Left ventricle myocardium inferior (tissue), 1 donor: Measurements from ENCODE around the gene XKR3. TPM values are rescaled to one million over a fixed set of nuclear protein-coding genes. Genes with fewer than 3 reads are reported as not detected.

Experiments used
- DNase-seq: peaks from one replicate; pipeline ENCODE4 v3.0.0-alpha.2; 2020
- H3K27ac ChIP-seq: fragments of 200-600 bp; replicated peaks from 2 replicates; pipeline ENCODE4 v1.8.0; 2021
- H3K27me3 ChIP-seq: fragments of 200-600 bp; 2 replicates; pipeline ENCODE4 v1.8.0; 2021; ENCODE audit warnings: low read depth
- H3K36me3 ChIP-seq: fragments of 200-600 bp; 2 replicates; pipeline ENCODE4 v1.8.0; 2021
- H3K4me1 ChIP-seq: fragments of 200-600 bp; 2 replicates; pipeline ENCODE4 v1.8.0; 2021
- H3K4me3 ChIP-seq: fragments of 200-600 bp; 2 replicates; pipeline ENCODE4 v1.8.0; 2021; ENCODE audit warnings: mild to moderate bottlenecking, moderate library complexity
- H3K9me3 ChIP-seq: fragments of 200-600 bp; replicated peaks from 2 replicates; pipeline ENCODE4 v1.8.0; 2021
- CTCF ChIP-seq: fragments of 200-600 bp; IDR thresholded peaks from 2 replicates; pipeline ENCODE4 v1.8.0; 2021; ENCODE audit warnings: antibody characterized with exemption, mild to moderate bottlenecking, borderline replicate concordance
- intact Hi-C: fragments of 100-400 bp; cut with micrococcal nuclease; formaldehyde crosslinking; loops from one replicate; pipeline ENCODE4 v1.11.0; 2022
- total RNA-seq: library from RNA; stranded (reverse); fragmentation: NEBNext Ultra II Directional; extraction: Animal tissue kit (Norgen Biotek cat#: 25700); gene quantifications from one replicate; pipeline ENCODE4 v1.2.1, GENCODE V29; 2021
- donor health status: DM: no; HTN: yes; CAD: no; lungs with severe emphysema.

Gene XKR3
- total RNA-seq, 1 donor from 2014 or later: not detected

DNA sequence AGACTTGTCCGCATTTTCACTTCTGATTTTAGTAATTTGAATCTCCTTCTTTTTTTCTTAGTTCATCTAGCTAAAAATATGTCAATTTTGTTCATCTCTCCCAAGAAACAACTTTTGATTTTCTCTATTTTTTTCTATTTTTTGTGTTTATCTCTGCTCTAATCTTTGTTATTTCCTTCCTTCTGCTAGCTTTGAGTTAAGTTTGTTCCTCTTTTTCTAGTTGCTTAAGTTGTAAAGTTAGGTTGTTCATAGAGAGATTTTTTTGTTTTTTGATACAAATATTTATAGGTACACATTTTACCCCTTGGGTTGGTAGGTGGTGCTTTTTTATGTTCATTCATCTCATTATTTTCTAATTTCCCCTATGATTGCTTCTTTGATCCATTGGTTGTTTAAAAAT lies 22.1 kb upstream of the XKR3 start:
- Histone ChIP-seq H3K4me1 (no peaks in the 10 kb centered on the region), H3K27me3 (peaks cover 8% of the 10 kb centered on the region), H3K36me3 (no peaks in the 10 kb centered on the region), H3K9me3 (peaks cover 13% of the 10 kb centered on the region), H3K4me3 (no peak overlapping the region), H3K27ac (no peak overlapping the region)
- no peak for TF ChIP-seq CTCF
- intact Hi-C loops: no loop called here
- DNase-seq: no peak

DNA sequence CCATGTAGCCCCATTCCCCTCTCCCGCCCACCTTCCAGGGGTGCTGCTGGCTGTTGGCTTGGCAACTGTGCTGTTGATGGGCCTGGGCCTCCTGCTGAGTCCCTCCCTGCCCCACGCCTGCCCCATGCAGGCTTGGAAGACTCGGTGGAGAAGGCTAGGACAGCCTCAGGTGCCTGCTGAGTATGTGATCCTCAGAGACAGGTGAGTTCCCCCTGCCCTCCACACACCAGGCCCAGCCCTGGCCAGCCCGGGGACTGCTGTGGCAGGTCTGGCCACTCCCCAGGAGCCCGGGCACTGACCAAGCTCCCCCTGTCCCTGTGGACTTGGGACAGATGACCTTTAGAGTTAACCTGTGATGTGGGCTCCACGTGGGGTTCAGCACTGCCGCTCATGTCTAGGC lies 20.7 kb upstream of the XKR3 start:
- Histone ChIP-seq H3K36me3 (no peaks in the 10 kb centered on the region), H3K27me3 (peaks cover 8% of the 10 kb centered on the region), H3K4me1 (no peaks in the 10 kb centered on the region), H3K4me3 (no peak overlapping the region), H3K9me3 (peaks cover 13% of the 10 kb centered on the region), H3K27ac (no peak overlapping the region)
- no peak for TF ChIP-seq CTCF
- intact Hi-C loops: no loop called here
- no peak for DNase-seq

DNA sequence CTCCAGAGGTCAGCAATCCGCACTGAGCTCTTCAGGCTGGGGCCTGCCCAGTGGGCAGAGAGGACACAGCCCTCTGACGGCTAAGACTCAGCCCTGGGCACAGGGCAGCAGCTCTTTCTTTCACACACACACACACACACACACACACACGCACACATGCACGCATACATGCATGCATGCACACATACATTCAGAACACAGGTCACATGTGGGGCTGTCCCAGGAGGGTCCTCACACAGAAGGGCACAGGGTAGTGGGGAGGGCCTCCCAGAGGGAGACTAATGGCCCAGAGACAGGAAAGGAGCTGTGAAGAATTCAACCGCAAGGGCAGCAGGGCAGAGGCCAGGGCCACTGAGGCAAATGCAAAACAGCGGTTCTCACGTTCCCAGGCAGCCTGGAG lies 20.3 kb upstream of the XKR3 start:
- DNase-seq: no peak
- TF ChIP-seq CTCF: no peak
- Histone ChIP-seq H3K36me3 (no peaks in the 10 kb centered on the region), H3K4me1 (no peaks in the 10 kb centered on the region), H3K4me3 (no peak overlapping the region), H3K9me3 (peaks cover 13% of the 10 kb centered on the region), H3K27ac (no peak overlapping the region), H3K27me3 (peaks cover 8% of the 10 kb centered on the region)
- intact Hi-C loops: no loop called here

DNA sequence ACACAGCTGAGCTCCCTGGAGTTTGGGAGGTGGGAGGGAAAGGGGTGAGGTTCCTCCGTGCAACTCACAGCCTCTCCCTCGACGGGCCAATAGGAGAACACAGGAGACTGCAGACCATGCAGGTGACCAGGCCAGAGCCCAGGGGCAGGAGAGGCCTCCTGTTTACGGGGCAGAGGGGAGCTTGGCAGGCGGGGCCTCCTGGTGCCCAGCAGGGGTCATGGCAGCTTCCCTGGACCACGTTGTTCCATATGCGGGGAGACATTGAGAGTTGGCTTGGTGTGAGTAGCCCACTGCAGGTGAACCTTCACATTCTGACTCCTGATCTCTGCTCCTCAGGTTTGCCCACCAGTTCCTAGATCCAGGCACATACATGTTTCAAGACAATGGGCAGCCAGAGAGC lies 19.3 kb upstream of the XKR3 start:
- Histone ChIP-seq H3K27ac (no peak overlapping the region), H3K36me3 (no peaks in the 10 kb centered on the region), H3K4me1 (no peaks in the 10 kb centered on the region), H3K27me3 (peaks cover 5% of the 10 kb centered on the region), H3K9me3 (peaks cover 13% of the 10 kb centered on the region), H3K4me3 (no peak overlapping the region)
- intact Hi-C loops: no loop called here
- no peak for DNase-seq
- no peak for TF ChIP-seq CTCF

DNA sequence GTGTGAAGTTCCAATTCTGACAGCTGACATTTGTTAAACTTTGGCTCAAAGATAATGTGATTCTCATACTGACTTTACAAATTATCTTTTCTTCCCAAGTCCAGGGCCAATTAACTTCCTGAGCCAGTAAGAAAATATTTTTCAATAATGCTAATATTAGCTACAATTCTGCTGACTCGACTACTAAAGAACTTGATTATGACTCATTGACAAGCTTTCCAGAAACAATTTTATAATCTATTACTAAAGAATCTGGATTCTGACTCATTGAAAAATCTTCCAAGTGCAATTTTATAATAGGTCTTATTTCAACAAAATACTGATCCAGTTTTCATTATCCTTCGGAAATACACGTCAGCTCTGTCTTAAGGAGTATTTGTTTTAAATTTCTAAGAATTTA lies 12.9 kb upstream of the XKR3 start:
- no peaks in the 10 kb centered on the region for H3K4me1 ChIP-seq
- TF ChIP-seq CTCF: no peak
- intact Hi-C loops: no loop called here
- H3K9me3 ChIP-seq: no peaks in the 10 kb centered on the region
- no peaks in the 10 kb centered on the region for H3K36me3 ChIP-seq
- no peak overlapping the region for H3K4me3 ChIP-seq
- no peak for DNase-seq
- H3K27ac ChIP-seq: no peak overlapping the region
- peaks cover 10% of the 10 kb centered on the region for H3K27me3 ChIP-seq

DNA sequence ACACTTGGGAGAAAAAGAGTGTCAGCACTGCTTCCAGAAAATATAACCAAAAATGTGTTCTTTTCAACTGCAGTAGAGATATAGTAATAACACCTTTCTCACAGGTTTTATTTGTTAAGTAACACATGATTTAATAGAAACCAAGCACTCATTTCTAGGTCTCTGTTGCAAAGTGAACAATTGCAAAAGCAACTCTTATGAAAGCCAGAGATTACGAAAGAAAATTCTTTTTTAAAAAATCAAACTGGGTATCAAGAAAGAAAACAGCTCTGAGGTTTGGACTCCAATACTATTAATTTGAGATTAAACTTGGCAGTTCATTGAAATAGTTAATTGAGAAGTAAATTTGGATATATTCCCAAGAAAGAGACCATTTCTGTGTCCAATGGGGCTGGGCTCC lies 9.8 kb upstream of the XKR3 start:
- no peaks in the 10 kb centered on the region for H3K9me3 ChIP-seq
- H3K27me3 ChIP-seq: peaks cover 10% of the 10 kb centered on the region
- no peak overlapping the region for H3K27ac ChIP-seq
- intact Hi-C loops: no loop called here
- no peaks in the 10 kb centered on the region for H3K36me3 ChIP-seq
- H3K4me3 ChIP-seq: no peak overlapping the region
- DNase-seq: no peak
- no peaks in the 10 kb centered on the region for H3K4me1 ChIP-seq
- no peak for TF ChIP-seq CTCF
